ENCODE results near the gene GAS2L1. TPM values are rescaled to one million over a fixed set of nuclear protein-coding genes. Genes with fewer than 3 reads are reported as not detected.

Gene GAS2L1
- total and polyA plus RNA-seq, 2 experiments from 2014 or later: 5.2 to 9.5 TPM

- no peaks in the 10 kb centered on the region for H3K4me1 Mint-ChIP-seq
- Histone ChIP-seq H3K4me2 (no peak overlapping the region), H3K4me1 (ENCODE audit: insufficient read depth) (no peaks in the 10 kb centered on the region), H3K4me3 (no peak overlapping the region), H3K9me2 (ENCODE audit: insufficient read depth) (no peaks in the 10 kb centered on the region), H3K79me2 (replicated peaks; ENCODE audit: insufficient read depth) (no peaks in the 10 kb centered on the region), H3K36me3 (ENCODE audit: insufficient read depth) (peaks cover 8% of the 10 kb centered on the region; the same call in 1 of the 2 replicates), H3F3A (replicated peaks; ENCODE audit: low read depth) (no peaks in the 10 kb centered on the region), H2AFZ (no peak overlapping the region), H4K20me1 (replicated peaks; ENCODE audit: insufficient read depth) (no peaks in the 10 kb centered on the region; the same call in 1 of the 2 replicates), H3K27ac (ENCODE audit: low read depth) (no peak overlapping the region), H3K27me3 (ENCODE audit: insufficient read depth) (no peaks in the 10 kb centered on the region)
- DNase-seq (ENCODE audit: low spot score) (no peak), ATAC-seq (no peak)
- H3K27me3 Mint-ChIP-seq (ENCODE audit: insufficient read depth, low read depth, poor library complexity): peaks cover 4% of the 10 kb centered on the region
- peaks cover 50% of the 10 kb centered on the region for H3K36me3 Mint-ChIP-seq (ENCODE audit: low read depth)
- no peak overlapping the region for H3K4me3 Mint-ChIP-seq
- TF ChIP-seq EZH2phosphoT487 (IDR thresholded peaks at IDR 0.05; ENCODE audit: unreplicated experiment) (no peak), NANOG (IDR thresholded peaks at IDR 0.05; ENCODE audit: borderline replicate concordance) (no peak), EZH2 (IDR thresholded peaks at IDR 0.05; ENCODE audit: low read depth, unreplicated experiment) (no peak), ZNF462 (CRISPR knock-in tag; IDR thresholded peaks at IDR 0.05) (no peak), REST (IDR thresholded peaks at IDR 0.05; ENCODE audit: unreplicated experiment) (no peak), STAT1 (IDR thresholded peaks at IDR 0.05; ENCODE audit: unreplicated experiment) (no peak), ETS1 (IDR thresholded peaks at IDR 0.05) (no peak), CREB1 (CRISPR knock-in tag; IDR thresholded peaks at IDR 0.05; ENCODE audit: low read depth) (no peak), POLR2AphosphoS5 (IDR thresholded peaks at IDR 0.05; ENCODE audit: low read depth) (no peak), ZNF331 (CRISPR knock-in tag; IDR thresholded peaks at IDR 0.05; ENCODE audit: low read depth) (no peak), JUNB (IDR thresholded peaks at IDR 0.05; ENCODE audit: unreplicated experiment) (no peak), ZNF114 (CRISPR knock-in tag; IDR thresholded peaks at IDR 0.05) (no peak)
- TF ChIP-seq, protein P1, sequence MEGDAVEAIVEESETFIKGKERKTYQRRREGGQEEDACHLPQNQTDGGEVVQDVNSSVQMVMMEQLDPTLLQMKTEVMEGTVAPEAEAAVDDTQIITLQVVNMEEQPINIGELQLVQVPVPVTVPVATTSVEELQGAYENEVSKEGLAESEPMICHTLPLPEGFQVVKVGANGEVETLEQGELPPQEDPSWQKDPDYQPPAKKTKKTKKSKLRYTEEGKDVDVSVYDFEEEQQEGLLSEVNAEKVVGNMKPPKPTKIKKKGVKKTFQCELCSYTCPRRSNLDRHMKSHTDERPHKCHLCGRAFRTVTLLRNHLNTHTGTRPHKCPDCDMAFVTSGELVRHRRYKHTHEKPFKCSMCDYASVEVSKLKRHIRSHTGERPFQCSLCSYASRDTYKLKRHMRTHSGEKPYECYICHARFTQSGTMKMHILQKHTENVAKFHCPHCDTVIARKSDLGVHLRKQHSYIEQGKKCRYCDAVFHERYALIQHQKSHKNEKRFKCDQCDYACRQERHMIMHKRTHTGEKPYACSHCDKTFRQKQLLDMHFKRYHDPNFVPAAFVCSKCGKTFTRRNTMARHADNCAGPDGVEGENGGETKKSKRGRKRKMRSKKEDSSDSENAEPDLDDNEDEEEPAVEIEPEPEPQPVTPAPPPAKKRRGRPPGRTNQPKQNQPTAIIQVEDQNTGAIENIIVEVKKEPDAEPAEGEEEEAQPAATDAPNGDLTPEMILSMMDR (conservative IDR thresholded peaks at IDR 0.05; ENCODE audit: low read depth in 2 of 2): no peak
- no peak overlapping the region for H3K27ac Mint-ChIP-seq
- H3K9me3 Mint-ChIP-seq: no peaks in the 10 kb centered on the region
Observed at GRCh38 chr22:29339381-29340235, 33.2 kb downstream of the GAS2L1 start.

Data from GM23338 (cell line).